Activated CD4-positive, alpha-beta T cell treated with anti-CD3 and anti-CD28 coated beads, Interleukin-2, amount 50 U/mL, for 16 hours (primary cell): ENCODE data around the gene SMIM5.

Experiments
- DNase-seq: peaks from one replicate; pipeline ENCODE4 v3.0.0-alpha.2; 2020

Gene SMIM5

GRCh38 chr17:75642182-75642783 is 9.0 kb downstream of the SMIM5 start:
- no peak for DNase-seq

GRCh38 chr17:75642784-75643642 is 9.8 kb downstream of the SMIM5 start:
- no peak for DNase-seq

- DNase-seq = no peak
These were observed 10.4 kb downstream of the SMIM5 start for GRCh38 chr17:75643643-75644017.

DNA sequence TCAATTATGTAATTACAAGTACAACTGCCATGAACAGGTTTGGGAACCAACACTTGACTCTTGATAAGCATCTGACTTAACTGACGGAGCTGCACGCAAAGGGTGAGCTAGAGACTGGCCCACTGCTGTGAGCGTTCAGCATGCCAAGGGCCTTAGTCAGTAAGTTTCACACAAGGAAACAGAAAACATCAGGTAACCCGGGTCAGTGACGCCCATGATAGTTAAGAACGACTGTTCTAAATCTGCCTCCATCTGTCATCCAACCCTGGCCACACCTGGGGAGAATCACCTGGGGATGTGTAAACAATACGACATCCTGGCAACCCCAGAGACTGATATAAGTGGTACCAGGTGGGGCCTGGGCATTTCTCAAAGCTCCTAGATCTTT is 12.3 kb downstream of the SMIM5 start:
- no peak for DNase-seq

- no peak for DNase-seq
These were observed 12.8 kb downstream of the SMIM5 start for GRCh38 chr17:75645889-75646637.

DNA sequence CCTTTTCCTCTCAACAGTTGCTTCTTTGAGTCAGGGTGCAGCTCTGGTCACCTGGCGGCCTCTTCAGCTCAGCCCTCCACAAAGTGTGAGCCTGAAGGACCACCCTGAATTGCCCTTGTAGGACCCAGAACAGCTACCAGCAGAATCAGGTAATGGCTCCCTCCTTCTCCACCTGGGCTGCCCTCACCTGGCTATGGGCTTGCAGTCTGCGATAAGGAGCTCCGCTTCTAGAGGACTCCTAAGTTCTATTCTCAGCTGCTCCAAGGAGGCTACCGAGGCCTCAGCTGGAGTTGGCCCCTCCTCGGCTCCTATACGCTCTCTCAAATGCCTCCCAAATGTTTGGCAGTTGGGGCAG is 13.4 kb downstream of the SMIM5 start:
- no peak for DNase-seq

DNA sequence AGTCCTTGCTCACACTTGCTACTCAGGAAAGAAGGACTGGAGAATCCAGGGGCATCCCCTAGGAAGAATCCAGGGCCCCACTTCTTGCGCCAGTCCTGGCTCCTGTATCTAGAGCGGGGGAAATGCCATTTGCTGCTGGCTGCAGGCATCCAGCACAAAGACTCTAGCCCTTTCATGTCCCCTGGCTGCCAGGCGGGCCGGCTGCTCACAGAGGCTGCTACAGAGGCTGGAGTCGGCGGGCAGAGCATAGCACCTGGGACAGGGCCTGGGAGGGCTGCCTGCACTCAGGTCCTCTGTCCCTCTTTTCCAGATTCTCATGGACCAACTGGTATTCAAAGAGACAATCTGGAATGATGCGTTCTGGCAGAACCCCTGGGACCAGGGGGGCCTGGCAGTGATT is 13.8 kb downstream of the SMIM5 start:
- DNase-seq = no peak

DNA sequence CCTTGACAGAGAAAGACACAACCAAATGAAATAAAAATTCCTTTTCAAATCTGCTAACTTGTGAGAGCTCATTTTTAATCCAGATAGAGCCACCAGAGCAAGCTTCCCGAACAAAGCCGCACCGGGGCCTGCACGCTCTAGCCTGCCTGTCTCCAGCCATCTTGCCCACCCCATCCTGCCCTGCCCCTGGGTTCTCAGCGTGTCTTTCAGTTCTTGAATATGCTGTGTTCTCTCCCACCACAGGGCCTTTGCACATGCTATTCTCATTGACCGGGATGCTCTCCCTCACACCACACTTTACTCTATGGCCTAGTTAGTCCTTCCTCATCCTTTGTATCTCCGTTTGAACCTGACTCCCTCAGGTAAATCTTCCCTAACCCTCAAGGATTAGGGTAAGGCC is 14.7 kb downstream of the SMIM5 start:
- no peak for DNase-seq

GRCh38 chr17:75649687-75650086 is 16.5 kb downstream of the SMIM5 start:
- no peak for DNase-seq

GRCh38 chr17:75650874-75651273 is 17.6 kb downstream of the SMIM5 start:
- DNase-seq = no peak

DNA sequence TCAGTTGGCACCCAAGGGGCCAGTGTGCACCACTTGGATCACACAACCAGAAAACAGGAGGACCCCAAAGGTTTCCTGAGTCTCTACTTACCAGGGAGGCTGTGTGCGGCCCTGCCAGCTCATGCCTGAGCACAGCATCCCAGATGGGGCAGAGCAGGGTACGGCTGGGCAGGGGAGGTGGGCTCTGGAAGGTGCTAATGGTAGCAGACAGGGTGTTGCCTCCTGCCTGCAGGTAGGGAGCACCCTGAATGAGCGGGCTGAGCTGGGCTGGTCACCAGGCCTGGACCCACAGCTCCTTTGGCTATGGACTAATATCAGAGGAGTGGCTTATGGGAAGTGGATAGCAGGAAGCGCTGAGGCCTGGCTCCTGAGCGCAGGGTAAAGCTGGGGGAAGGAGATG is 19.1 kb downstream of the SMIM5 start:
- no peak for DNase-seq

GRCh38 chr17:75652934-75653549 is 19.8 kb downstream of the SMIM5 start:
- peak; percentile 27 for DNase-seq

GRCh38 chr17:75654176-75654575 is 20.9 kb downstream of the SMIM5 start:
- no peak for DNase-seq

DNA sequence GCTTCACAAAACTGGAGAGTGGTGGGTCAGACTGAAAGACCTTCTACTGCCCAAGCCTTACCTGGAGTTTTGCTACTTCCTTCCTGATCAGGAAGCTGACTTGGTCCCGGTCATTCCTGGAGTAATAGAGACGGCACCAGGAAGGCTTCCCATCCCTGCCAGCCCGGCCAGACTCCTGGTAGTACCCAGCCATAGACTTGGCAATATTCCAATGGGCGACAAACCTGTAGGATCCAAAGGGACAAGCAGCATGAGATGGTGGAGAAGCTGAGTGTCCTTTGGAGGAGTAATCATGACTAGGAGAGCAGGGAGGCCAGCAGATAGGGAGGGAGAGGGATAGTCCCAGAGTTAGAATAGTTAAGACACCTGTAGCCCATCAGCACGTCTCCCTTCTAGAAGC is 25.0 kb downstream of the SMIM5 start:
- DNase-seq = no peak

DNA sequence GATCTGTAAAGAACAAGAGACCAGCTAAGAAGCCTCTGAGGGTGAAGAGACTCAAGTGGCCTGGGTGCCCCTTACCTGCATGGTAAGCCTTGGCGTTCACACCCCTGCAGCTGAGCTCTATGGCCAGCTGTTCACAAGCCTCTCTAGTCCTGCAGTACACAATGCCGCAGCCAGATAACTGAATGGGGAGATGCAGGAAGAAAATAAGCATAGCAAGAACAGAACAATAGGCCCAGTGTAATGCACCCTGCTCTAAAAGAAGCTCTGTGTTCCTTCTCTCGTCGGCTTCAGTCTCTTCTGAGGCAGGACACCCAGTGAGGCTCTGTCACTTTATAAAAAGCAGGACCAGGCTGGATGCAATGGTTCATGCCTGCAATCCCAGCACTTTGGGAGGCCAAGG is 28.3 kb downstream of the SMIM5 start:
- no peak for DNase-seq

- no peak for DNase-seq
These were observed 29.3 kb downstream of the SMIM5 start for GRCh38 chr17:75662511-75662910.

DNA sequence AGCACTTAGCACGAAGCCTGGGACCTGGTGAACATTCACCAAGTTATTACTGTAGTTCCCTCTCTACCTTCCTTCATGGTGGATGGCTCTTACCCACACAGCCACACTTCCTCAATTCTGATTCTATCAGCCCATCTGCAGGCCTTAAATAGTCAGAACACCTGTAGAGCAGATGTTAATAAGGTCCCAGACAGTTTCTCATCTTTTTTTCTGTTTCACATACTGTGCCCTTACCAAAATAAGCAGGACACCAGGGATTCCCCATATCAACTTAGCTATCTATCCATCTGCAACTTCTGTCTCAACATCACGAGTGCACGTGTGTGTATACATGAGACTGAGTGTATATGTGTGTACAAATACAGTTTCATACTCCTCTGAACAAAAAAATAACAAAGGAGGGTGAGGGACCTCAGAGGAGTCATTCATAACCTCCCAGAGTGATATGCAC is 30.9 kb downstream of the SMIM5 start:
- no peak for DNase-seq

DNA sequence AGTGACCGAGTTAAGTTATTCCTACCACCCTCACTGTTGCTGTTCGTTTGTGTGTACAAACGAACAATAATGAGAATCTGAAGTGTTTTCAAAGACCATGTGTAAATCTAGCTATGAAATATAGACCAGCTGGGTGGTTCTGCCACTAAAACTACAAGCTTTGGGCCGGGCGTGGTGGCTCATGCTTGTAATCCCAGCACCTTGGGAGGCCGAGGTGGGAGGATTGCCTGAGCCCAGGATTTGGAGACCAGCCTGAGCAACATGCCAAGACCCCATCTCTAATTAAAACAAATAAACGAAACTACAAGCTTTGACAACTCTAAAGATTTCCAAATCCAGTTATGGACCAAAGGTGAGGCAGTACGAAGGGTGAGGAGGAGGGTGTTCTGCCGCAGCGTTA is 32.7 kb downstream of the SMIM5 start:
- DNase-seq = no peak

DNA sequence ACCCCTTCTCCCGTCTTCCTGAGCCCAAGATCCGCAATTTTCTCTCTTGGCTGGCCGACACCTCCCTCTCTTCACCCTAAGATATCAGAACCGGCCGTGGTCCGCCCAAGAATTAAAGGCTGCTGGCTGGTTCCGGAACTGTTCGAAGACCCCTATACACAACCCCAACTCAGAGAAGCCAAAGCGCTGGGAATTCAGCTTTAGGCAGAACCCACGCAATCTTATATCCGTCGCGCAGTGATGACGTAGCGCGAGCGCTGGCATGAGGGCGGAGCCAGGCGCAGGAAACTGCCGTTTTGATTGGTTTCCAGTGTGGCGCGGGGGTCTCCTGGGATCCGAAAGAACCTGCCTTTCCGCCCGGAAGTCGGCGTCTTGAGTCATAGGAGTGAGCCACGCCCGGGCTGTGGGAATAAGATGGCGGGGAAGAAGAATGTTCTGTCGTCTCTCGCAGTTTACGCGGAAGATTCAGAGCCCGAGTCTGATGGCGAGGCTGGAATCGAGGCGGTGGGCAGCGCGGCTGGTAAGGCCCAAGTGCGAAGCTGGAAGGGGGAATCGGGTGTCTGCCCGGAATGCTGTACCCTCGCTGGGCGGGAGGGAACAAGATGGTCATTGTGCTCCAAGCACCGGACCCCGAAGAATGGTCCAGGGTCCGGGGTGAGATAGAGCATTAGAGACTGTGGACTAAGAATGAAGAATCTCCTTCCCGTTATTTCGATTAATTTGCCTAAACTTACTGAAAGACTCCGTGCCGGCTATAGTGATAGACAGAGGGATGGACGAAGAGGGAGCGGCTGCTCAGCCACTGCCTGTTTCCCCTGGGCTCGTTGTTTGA is 33.9 kb downstream of the SMIM5 start, which contains the start of the genes RECQL5 and SAP30BP:
Gene RECQL5 (minus strand): TSS at position 196 of the 832 bp plus-strand sequence. CDS start 597 bp downstream, outside the sequence.
Gene SAP30BP (plus strand): TSS at position 380 of the 832 bp plus-strand sequence. CDS start 35 bp downstream, at position 415.
- DNase-seq = peak; percentile 98

GRCh38 chr17:75667825-75668224 is 34.6 kb downstream of the SMIM5 start:
- DNase-seq = no peak

- DNase-seq = no peak
These were observed 35.3 kb downstream of the SMIM5 start for GRCh38 chr17:75668489-75668888.

DNA sequence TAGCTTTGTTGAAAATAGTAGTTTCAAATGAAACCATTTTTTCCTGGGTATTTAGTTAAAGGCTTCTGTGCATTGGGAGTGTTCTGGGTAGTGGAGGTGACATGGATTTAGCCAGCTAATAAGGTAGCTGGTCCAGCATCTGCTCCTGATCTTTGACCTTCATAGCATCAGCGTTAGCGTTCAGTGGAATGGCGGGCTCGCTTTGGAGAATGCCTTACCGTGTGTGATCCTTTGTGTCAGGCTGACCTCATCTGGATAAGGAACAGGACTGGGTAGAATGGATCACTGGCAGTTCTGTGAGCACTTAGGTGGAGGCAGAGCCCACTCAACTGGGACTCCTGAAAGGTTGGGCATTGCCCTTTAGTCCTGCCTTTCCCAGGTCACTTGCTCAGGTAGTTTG is 37.6 kb downstream of the SMIM5 start:
- DNase-seq = no peak
